ENCODE data around the gene CAMSAP3.

The CAMSAP3 gene

DNA sequence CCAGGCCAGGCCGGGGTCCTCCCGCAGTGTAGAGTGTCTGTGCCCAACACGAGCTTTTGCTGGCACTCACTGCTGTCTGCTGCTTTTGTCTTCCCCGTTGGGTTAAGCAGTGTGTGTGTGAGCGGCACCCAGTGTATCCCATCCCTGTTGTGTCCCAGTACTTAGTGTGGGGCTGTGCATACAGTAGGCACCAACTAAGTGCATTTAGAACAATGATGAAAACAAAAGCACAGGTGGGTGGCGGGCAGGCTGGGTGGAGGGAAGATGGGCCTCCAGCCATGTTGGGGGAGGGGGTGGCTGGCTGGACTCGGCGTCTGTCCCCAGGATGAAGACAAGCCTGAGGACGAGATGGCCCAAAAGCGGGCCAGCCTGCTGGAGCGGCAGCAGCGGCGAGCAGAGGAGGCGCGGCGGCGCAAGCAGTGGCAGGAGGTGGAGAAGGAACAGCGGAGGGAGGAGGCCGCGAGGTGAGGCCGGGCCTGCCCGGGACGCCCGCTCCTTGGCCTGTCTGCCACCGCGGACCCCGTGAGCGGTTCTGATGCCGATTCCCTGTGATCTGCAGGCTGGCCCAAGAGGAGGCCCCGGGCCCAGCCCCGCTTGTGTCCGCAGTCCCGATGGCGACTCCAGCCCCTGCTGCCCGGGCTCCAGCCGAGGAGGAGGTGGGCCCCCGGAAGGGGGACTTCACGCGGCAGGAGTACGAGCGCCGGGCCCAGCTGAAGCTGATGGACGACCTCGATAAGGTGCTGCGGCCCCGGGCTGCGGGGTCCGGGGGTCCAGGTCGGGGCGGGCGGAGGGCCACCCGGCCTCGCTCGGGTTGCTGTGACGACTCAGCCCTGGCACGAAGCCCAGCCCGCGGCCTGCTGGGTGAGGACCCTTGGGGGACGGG is 19.4 kb downstream of the CAMSAP3 start:
- no peak for DNase-seq (ENCODE audit: low spot score)

DNA sequence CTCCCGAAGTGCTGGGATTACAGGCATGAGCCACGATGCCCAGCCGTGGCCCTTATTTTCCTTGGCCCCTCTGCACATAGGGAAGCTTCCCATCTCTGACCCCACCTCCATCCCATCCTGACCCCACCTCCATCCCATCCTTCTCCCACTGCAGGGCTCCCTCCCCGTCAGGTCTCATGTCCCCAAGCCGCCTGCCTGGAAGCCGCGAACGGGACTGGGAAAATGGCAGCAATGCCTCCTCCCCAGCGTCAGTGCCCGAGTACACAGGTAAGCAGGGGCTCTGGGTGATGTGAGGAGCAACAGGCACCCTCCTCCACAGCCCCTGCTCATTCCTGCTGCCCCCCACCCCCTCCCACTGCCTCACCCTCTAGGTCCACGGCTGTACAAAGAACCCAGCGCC is 21.5 kb downstream of the CAMSAP3 start:
- no peak for DNase-seq (ENCODE audit: low spot score)

DNA sequence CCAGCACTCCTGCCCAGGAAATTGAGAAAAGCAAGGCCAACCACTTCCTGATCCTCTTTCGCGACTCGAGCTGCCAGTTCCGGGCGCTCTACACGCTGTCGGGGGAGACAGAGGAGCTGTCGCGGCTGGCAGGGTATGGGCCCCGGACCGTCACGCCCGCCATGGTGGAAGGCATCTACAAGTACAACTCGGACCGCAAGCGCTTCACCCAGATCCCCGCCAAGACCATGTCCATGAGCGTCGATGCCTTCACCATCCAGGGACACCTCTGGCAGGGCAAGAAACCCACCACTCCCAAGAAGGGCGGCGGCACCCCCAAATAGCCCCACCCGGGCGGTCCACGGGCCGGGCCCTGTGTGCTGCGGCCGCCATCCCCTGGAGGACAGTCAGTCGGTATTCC is 22.1 kb downstream of the CAMSAP3 start:
- DNase-seq (ENCODE audit: low spot score), result no peak

DNA sequence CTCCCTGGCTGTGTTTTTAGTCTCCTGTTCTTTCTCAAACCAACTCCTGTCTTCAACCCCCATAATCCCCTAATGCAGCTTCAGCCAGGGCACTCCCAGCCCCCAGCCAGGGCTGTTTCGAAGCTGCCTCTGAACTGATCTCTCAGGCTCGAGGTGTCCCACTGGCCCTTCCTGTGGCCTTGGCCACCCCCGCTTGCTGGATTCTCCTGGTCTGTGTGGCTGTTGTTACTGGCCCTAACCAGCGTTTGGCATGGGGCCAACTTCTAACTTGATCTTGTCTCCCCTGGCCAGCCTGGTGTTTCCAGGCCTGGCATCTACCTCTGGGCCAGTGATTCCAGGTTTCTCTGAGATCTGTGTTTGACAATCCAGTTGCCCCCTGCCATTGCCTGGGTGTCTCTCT is 22.7 kb downstream of the CAMSAP3 start:
- DNase-seq (ENCODE audit: low spot score), result no peak

DNA sequence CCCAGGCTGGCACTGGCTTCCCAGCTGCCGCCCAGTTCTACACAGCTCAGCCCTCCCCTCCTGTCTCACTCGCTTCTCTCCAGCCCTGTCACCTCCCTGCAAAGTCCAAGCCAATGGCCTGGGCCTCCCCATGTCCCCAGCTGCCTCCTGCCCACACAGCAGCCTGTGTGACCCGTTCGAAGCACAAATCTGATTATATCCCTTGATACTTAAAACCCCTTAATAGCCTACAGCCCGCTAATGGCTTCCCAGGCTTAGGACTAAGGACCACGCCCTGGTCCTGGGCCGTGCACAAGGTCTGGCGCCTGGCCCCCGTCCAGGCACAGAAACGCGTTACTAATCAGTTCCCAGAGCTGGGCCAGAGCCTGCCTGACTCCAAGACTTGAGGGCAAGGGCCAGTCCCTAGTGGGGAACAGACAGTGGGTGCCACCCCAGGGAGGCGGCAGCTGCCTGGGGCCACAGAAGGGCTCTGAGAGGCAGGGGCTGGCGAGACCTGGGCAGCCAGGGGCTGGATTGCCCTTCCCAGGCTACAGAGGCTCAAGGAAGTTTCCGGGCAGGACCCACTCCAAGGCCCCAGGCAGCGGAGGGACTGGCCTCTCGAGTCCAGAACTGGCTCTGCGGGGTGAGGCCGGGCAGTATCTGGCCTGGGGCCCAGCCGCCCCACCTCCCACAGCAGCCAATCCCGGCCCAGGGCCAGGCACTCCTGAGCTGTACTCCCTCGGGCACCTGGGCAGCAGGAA is 23.3 kb downstream of the CAMSAP3 start:
- DNase-seq (ENCODE audit: low spot score), result no peak

DNA sequence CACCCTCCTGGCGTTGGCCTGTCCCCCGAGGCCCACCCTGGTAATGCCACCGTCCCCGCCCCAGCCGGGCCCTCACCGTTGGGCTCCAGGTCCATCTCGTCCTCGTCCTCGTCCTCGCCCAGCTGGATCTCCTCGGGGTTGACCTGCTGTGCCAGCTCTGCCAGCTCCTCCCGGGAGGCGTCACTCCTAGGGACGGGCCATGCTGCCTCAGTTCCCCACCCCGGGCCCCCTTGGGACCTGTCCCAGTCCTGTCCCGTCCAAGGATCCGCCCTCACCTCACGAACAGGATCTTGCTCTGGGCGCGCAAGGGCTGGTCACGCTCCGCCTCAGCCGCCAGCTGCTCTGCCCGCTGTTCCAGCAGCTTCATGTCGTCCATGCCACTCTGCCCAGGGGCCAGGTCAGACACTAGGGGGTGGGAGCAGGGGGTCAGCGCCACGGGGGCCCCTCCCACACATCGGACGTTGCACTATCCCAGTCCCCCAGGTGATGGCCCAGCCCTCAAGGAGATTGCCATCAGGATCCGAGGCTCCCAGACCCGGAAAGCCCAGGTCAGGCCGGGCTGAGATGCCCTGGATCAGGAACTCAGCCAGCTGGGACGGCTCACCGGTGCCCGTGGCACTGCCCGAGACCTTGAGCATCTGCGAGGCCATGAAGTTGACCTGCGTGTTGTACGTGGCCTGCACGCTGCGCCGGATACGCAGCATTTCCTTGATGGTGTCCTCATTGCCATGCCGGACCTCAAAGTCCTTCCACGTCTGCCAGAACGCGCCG is 24.2 kb downstream of the CAMSAP3 start:
- no peak for DNase-seq (ENCODE audit: low spot score)

DNA sequence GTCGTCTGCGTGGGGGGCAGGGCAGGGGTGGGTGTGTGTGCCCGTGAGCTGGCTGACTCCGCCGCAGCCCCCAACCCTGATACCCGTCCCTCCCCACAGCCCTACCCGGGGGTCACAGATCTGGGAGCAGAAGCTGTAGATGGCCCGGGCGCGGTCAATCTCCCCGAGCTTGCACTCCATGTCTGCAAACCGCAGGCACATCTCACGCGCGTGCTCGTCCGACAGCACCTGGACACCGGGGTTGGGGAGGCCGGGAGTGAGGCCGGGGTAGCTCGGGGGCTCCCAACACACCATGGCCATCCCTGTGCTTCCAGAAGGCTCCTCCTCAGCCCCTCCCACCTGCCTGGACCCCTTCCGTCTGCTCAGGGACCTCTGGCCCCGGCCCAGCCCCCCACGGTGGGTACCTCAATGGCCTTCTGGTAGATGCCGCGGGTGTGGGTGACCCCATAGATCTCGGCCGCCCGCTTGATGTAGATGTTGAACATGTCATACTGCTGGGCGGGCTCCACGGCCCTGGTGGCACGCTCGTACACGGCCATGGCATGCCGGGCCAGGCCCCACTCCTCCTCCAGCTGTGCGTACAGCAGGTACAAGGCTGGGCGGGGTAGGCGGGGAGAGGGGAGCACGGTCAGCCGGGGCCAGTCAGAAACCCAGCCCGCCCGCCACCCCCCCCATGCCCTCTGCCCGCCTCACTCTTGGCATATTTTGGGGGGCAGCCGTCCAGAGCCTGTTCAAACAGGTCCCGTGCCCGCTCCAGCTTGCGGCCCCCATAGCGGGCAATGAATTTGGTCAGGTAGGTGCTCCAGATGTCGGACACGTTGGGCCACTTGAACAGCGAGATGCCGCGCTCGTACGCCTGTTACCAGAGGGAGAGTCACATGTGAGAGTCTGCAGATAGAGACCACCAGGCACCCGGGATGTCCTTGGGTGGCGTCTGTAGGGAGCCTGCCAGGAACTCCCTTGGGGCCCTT is 25.1 kb downstream of the CAMSAP3 start:
- DNase-seq (ENCODE audit: low spot score), result no peak

DNA sequence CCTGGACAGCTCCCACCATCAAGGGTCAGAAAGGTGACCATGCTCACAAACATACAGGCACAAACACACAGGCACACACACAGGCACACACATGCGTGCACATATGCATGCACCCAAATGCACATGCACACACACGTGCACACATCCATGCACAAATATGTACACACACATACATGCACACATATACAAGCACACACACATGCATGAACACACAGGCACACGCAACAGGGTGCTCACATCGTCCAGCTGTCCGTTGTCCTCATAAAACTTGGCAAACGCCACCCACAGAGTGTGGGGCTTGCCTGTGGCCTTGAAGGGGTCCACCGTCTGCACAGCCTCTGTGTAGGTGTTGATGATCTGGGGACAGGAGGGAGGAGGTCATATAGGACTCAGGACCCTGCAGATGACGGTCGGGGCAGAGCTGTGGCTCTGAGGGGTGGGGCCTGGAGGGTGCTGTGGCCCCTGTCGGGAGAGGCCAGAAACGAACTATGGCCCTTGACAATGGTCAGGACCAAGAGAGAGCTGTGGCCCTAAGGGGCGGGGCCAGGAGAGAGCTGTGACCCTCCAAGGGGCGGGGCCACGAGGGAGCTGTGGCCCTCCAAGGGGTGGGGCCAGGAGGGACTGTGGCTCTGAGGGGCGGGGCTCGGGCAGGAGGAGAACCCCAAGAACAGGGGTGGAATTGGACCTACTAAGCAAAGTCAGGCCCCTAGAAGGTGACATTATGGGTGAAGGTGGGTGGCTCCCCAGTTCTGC is 27.4 kb downstream of the CAMSAP3 start:
- DNase-seq (ENCODE audit: low spot score), result no peak

DNA sequence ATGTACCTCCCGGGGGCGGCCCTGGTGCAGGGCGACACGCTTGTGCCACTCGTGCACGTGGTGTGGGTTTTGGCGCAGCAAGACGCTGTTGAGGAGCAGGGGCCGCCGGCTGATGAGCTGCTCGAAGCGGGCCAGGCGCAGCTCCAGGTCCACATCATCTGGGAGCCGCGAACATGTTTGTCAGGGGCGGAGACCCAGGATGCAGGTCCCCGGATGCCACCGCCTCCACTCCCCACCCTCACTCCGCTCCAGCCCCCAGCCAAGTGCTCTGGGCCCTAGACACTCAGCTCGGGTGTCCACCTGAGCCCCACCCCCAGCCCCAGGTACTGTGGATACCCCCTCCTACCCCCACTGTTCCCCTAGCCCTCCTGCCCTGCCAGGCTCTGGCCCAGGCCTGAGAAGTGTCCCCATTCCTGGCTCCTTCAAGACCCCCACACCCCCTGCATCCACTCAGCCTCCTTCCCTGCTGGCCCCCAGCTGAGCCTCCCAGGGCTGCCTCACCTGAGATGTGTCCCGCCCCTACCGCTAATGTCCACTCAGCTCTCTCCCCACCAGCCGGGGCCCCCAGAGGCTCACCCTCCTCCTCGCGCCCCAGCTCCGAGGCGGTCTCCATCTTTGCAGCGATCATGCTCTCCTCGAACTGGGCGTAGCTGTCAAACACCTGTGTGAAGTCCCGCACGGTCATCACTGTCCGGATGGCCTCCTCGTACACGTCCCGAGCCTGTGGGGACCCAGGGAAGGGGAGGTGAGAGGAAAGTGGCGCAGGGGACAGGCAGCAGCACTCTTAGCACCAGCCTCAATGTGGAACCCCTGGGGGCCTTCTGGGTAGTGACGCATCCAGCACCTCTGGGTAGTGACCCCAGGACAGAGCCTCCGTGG is 28.3 kb downstream of the CAMSAP3 start:
- DNase-seq (ENCODE audit: low spot score), result no peak

DNA sequence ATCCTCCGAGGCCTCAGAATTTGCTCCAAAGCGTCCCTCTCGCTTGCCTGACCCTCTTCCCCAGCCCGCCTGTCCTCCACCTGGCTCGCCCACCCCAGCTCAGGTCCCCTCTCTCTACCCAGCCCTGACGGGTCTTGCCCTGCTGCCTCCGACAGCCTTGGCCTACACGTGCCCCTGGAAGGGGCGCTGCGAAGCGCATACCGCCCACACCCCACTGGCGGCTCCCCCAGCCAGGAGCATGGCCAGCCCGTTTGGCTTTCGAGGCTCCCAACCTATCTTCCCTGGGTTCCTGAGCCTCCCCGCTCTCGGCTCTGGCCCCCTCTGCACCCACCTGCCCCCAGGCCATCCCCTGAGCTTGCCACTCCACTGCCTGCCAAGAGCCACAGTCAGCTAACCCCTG is 29.1 kb downstream of the CAMSAP3 start:
- no peak for DNase-seq (ENCODE audit: low spot score)

DNA sequence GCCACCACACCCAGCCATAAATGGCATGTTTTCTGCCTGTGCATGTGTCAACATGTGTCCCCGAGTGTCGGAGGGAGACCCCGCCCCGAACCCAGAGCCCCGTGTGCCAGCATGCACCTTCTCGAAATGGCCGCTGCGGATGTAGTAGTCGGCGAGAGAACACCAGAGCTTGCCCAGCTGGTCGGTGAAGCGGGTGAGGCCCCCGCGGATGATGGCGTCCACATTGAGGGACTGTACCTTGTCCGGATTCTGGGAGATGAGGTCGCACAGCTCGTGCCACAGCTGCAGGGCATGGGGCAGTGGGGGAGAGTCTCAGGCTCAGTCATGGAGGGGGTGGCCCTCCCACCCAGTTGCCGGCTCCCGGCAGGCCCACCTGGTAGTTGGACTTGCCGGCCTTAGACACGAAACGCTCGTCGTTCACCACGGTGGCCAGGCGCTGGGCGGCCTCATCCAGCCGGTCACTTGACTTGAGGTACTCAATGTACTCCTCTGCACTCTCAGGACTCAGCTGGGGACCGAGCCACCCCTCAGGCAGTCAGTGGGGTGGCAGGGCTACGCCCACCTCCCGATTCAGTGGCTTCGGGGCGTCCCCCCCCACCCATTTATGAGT is 30.2 kb downstream of the CAMSAP3 start:
- no peak for DNase-seq (ENCODE audit: low spot score)

DNA sequence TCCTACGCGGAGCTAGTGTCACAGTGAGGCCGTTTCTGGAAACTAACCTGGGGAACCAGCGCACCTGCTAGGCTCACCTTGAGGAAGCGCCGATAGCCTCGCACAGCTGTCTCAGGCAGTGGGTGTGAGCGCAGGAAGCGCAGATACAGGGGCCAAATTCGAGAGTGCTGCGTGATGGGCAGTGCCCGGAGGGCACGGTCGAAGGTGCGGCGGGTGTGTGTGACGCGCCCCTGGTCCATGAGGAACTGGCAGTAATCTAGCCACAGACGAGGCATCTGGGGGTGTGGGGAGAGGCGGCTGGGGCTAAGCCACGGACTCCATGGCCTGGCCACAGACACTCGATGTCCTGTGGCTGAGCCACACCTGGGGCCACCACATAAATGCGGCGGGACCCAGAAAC is 31.5 kb downstream of the CAMSAP3 start:
- no peak for DNase-seq (ENCODE audit: low spot score)

DNA sequence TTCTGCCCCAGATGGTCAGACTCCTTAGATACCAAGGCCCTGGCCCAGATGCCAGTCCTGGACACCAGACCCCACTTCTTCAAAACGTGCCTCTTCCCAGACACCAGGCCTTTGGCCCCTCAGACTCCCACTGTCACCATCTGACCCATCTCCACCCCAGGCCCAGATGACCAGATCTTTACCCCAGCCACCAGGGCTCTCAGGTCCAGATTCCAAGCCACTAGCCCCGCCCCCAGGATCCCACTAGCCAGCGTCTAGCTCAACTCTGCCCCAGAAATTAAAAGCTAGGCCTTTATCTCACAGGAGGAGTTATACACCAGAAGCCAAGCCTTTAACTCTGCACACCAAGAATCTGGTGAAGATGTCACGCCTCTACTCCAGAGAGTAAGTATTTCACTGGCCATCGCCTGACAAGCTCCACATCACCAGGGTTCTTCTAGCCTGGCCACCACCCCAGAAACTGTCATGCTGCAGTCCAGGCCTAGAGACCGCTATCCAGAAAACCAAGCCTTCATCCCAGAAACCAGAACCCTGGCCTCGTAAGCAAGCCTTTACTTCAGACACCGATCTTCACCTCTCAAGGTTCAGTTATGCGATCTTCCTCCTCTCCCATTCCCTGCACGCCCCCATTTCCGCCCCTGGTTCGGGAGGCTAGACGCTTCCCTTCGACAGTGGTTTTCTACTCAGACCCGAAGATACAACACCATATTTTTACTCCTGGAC is 33.1 kb downstream of the CAMSAP3 start:
- peak; percentile 41 for DNase-seq (ENCODE audit: low spot score)

DNA sequence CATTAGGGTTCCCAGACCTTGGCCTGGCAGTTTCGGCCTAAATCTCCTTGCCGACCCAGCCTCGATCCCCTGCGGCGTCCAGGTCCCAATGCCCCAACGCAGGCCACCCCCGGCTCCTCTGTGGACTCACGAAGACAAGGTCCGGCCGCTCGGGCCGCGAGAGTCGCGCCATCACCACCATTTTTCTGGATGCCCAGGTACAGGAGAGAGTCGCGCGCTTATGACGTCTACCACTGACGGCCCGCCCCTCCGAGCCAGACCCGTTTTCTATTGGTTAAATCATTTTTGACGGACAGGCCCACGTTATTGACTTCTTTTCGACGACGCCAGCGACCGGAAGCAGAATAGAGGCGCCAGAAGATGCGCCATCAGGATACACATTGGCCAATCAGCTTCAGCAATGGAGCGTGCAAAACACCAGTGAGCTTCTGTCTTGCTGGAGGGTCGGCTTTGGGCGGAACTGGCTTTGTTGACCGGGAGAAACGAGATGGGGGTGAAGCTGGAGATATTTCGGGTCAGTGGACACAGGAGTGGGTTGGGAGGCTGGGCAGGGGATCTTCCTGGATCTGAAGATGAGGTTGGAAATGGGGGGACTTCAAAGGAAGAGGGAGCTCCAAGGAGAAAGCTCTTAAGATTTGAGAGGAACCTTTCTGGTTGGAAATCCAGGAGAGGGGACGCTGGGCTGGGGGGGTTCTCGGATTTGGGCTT is 33.8 kb downstream of the CAMSAP3 start, which contains the start of the genes PET100 and XAB2:
Gene PET100, plus strand, starts transcription at position 447 of the 708 bp plus-strand sequence. Its CDS starts 41 bp downstream, at position 488.
Gene XAB2, minus strand, starts transcription at position 199 of the 708 bp plus-strand sequence. Its CDS starts 18 bp downstream, at position 181.
- peak; percentile 100 for DNase-seq (ENCODE audit: low spot score)

DNA sequence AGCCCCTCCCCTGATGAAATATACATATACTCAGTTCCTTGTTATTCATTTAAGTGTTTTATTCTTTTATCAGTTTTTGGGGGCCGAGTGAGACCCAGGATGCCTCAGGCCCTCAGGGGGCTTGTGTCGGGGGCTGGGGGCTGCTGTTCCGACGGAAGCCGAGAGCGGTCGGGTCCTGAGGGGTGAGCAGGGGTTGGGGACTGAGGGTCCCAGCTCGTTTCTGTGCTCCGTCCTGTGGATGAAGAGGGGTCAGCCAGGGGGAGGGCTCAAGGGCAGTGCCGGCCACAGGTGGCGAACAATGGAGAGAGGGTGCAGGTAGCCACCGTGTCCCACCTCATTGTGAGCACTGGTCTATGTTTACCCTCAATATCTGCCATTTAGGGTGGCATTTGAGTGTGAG is 35.9 kb downstream of the CAMSAP3 start:
- no peak for DNase-seq (ENCODE audit: low spot score)

DNA sequence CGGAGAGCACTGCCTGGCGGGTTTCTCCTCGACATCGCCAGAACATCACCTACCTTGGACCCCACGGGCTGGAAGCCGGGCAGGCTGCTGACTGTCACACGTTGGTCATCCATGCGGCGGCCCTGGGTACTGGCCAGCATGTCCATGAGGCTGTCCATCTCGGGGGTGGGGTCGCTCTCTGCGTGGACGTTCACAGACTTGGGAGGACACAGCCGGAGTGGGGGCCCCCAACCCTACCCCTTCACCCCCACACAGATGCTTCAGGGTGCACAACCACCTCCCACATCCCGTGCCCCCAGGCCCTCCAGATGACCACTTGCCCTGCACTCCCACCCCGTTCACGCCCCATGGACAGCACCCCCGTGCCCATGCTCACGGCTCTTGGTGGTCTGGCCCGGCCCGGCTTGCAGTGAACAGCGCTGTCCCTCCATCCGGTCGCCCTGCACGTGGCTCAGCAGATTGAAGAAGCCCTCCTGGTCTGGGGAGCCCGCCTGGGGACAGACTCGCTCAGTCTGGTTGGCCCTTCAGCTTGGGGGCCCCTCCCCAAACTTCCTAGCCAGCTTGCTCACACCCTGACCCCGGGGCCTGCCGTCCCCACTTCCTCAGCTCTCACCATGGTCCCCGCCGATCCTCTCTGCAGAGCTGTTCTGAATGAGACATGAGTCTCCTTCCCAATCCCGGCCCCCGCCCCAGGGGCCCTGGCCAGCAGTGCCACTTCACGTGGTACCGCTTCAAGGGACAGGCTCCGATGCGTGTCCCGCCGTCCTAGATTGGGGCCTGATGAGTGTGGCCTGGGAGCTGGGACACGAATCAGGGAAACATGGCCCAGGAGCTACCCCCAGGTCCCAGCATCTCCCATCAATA is 36.9 kb downstream of the CAMSAP3 start:
- DNase-seq (ENCODE audit: low spot score), result no peak

DNA sequence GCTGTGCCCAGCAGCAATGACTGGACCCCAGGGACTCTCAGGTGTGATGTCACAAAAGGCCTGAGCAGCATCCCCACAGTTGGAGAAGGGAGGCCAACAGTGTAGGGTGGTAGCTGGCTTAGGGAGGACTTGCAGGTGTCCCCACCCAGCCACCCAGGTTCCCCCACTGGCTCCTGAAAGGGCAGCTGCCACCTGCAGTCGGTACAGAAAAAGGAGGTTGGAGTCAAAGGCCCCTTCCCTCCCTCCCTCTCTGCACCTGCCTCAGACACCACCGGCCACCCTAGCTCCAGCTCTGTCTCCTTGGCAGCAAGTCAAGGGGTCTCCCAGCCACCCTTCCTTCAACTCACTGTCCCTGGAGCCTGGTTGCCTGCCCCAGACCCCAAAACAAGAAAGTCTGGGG is 38.0 kb downstream of the CAMSAP3 start, which contains the start of gene PCP2:
Gene PCP2, minus strand, starts transcription at position 22 of the 400 bp plus-strand sequence. CDS start 262 bp downstream, outside the sequence.
- no peak for DNase-seq (ENCODE audit: low spot score)

Measured in hepatic stellate cell (primary cell).